OCI-M2 (cell line): ENCODE data around the gene SPEM3.
"Not testable (repeated sequence)": the region's sequence is repeated elsewhere in the genome, so short reads cannot be mapped to it uniquely, and the experiment has no call there.

Source experiments
- DNase-seq: peaks from one replicate; lab custom pipeline; 2025; ENCODE audit not compliant: unreplicated experiment; lab: John Stamatoyannopoulos, UW

SPEM3 gene

DNA sequence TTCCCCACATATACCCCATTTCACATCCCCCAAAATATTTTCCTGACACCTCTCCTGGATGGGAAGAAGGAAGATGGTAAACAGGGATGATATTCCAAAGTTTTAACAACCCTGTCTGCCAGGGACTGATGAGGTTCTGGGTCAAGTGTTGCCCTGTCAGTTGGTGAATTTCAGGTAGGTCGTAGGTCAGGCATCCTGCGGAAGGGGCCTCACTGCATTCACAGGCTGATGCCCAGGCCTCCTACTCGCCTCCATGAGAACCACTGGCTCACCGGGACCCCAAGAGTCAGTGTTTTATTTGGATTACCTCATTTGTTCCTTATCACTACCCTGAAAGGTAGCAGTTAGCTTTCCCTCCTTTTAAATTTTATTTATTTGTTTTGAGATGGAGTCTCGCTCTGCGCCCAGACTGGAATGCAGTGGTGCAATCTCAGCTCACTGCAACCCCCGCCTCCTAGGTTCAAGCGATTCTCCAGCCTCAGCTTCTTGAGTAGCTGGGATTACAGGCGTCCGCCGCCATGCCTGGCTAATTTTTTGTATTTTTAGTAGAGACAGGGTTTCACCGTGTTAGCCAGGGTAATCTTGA, 40.2 kb downstream of the SPEM3 start:
- DNase-seq = no peak

DNA sequence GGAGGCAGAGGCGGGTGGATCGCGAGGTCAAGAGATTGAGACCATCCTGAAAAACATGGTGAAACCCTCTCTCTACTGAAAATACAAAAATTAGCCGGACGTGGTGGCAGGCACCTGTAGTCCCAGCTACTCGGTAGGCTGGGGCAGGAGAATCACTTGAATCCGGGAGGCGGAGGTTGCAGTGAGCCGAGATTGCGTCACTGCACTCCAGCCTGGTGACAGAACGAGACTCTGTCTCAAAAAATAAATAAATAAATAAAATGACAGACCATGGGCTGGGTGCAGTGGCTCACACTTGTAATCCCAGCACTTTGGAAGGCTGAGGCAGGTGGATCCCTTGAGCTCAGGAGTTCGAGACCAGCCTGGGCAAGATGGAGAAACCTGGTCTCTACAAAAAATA, 41.2 kb downstream of the SPEM3 start:
- DNase-seq = not testable (repeated sequence)

DNA sequence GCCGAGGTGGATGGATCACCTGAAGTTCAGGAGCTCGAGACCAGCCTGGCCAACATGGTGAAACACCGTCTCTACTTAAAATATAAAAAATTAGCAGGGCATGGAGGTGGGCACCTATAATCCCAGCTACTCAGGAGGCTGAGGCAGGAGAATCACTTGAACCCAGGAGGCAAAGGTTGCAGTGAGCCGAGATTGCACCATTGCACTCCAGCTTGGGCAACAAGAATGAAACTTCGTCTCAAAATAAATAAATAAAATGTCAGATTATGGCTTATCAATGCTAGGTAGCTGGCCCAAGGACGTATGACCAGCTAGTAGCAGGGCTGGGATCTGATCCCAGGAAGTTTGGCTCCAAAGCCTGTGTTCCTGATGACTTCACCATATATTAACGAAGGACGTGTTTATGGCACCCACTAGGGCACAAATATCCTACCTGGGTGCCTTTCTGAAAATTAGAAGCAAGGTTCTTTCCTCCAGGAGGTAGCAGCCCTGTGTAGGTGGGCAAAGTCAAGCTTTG, 41.9 kb downstream of the SPEM3 start:
- not testable (repeated sequence) for DNase-seq

DNA sequence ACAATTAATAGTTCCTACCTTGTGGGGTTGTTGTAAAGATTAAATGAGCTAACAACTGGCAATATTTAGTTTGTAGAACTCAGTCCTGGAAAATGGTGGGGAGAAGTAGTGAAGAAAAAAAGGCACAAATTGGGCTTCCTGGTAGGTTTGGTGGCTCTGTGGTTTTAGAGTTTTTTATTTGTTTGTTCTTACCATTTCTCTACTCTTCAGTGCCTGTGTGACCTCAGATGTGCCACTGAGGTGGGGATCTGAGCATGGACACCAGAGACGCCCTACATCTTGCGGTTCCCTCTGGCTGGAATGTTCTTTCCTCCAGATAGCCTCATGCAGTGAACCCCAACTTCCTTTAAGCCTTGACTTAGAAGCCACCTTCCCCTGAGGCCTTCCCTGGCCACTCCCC, 43.1 kb downstream of the SPEM3 start:
- DNase-seq = no peak

DNA sequence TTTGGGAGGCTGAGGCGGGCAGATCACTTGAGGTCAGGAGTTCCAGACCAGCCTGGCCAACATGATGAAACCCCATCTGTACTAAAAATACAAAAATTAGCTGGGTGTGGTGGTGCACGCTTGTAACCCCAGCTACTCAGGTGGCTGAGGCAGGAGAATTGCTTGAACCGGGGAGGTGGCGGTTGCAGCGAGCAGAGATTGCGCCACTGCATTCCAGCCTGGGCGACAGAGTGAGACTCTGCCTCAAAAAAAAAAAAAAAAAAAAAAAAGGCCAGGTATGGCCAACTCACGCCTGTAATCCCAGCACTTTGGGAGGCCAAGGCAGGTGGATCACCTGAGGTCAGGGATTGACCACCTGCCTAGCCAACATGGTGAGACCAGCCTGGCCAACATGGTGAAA, 46.1 kb downstream of the SPEM3 start:
- DNase-seq = not testable (repeated sequence)

DNA sequence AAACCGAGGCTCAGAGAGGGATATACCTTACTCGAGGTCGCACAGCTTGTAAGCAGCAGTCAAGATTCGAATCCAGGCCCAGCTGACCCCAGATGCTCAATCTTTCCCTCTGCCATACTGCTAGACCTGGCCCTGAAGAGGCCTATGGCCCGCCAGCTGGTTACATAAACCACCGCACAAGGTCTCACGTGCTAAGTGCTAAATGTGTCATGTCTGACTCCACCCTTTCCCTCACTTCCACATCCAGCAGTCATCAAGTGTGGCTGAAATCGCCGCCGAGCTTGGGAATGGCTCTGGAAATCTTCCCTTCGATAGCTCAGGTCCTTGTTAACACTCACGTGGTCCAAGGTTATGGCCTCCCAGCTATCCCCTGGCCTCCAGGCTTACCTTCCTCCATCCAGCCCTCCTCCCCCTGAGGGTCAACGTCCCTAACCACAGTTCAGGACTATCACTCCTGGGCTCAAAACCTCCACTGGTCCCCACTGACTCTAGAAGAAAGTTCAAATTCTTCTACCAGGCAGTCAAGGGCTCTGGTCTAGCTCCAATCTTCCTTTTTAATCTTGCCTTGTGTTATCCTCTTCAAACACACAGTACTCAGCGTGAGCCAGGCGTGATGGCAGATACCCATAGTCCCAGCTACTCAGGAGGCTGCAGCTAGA, 47.2 kb downstream of the SPEM3 start:
- DNase-seq = peak; percentile 62

DNA sequence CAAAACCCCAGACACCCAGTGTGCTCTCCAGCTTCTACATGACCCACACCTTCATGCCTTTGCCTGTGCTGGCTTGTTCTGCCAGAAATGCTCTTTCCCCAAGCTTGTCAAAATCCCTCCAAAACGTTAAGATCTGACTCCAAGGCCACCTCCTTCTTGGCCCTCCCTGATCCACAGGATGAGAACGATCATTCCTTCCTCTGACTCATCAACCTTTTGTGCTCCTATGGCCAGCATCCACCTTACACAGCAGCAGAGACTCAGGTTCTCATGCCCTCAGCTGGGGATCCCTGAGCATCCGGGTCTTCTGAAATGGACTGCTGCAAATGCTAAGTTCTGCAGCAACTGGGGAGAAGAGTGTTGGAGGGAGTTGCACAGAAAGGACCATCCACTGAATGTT, 47.8 kb downstream of the SPEM3 start:
- DNase-seq = no peak

DNA sequence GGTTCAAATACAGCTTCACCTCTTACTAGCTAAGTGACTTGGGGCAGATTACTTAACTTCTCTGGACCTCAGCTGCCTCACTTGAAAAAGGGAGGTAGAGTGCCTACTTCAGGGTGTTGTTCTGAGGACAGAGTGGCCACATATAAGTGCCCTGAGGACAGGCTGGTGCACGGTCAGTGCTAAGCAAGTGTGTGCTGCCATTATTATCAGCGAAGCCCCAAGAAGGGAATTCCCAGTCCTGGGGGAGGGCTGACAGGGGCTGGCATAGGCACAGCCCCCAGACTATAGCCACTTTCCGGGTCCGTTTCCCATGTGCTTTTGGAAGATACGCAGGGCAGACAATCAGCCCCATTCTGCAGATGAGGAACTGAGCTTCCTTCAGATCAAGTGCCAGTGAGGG, 48.3 kb downstream of the SPEM3 start:
- DNase-seq = no peak

DNA sequence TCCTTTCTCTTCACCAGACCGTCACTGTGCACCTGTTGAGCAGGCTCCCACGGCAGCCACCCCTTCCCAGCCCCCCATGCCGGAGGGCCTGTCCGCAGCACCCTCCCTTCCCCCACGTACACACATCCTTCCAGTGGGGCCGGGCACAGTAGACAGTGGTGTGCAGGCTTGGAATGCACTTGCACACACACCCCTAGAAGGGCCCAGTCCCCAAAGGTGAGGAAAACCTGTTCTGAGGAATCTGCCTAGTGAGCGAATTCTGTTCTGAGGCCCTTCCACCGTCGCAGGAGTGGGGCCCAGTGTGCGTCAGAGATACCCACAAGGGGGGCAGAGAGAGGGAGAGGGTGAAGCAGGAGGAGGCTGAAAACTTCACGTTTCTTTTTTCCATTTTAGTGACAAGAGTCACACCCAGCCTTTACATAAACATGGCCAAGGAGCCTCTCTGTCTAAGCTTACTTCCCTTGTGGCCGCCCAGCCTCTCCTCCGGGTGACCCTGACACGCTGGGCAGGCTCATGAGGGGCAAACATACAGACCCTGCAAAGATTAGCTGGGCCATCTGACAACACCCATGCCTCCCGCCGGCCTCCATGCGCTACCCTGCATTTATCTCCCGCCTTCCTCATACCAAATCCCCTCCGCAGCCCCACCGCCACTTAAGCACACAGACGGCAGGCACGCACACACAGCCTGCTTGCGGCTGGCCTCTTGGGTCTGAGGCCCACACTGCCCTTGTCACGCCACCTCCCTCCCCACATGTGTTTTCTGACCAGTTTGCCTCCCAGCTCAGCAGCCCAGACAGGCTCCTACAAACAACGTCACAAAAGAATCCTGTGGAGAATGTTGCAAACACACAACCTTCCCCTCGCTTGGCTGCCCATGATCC, 49.0 kb downstream of the SPEM3 start:
- no peak for DNase-seq

DNA sequence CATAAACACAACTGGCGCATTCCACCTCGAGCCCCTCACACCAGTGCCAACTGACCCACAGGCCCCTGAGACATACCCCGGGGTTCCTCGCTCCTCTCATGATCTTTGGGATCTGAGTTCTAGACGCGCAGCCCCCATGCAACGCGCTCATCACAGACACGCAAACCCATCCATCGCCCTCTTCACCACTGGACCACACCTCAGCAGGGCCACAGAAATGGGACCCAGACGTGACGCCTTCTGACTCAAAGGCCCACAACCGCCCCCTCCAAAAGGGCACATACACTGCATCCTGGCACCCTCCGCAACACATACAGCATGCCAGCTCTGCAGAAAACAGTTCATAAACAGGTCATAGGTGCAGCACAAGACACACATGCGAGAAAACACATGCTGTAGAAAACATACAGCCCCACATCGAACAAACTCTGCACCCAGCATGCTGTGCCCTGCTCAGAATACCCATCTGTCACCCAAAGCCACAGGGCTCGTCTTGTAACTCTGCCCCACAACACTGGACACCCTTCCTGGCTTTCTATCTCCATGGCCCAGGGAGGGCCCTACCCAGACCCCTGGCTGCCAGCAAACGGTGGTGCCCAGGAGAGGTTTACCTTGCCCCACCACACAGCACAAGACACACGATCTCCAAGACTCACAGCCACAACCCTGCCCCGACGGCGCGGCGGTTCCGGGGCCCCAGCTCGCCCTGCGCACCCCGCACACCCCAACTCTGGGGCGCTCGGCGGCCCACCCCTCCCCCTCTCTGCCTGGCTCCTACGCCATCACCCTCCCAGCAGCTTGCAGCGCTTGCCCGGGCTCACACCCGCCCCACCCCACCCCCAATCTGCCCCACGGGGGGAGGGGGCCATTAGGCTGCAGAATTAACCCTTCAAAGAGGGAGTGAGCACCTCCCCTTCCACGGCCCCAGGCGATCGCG, 49.9 kb downstream of the SPEM3 start:
- DNase-seq = no peak

DNA sequence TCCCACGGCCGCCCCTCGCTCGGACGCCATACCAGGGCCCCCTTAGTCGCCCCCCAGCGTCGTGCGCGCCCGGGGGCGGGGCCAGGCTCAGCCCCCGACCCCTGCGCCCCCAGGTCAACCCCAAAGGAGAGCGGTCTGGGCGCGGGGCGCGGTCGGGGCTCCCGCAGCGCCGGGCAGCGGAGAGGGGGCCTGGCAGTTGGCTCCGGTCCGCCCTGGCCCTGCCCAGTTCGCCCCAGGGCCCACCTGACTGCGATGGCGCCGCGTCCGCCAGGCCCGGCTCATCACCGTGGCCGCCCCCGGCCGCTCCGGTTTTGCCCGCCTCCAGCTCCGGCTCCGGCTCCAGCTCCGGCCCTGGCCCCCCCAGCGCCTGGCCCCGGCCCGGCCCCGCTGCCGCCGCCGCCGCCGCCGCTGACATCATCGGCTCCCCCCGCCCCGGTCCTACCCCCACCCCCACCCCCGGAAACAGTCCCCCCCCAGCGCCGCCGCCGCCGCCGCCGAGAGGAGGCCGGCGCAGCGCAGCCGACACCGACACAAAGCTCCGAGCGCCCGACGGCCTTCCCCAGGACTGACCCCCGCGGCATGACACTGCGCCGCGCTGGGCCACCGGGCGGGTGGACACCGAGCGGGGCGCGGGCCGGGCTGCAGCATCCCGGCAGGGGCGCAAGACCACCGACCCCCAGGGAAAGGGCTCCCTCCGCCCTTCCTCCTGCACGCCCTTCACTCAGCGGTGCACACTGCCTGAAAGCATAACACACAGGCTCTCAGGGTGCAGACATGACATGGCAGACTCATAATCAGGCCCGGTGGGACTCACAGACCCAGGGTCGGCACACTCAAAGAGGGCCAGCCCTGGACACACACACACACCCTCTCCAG, 50.8 kb downstream of the SPEM3 start, which contains the start of gene ZBTB4:
Gene ZBTB4 (minus strand): TSS at position 419 of the 876 bp plus-strand sequence. CDS start 12,830 bp downstream, outside the sequence.
- no peak for DNase-seq

DNA sequence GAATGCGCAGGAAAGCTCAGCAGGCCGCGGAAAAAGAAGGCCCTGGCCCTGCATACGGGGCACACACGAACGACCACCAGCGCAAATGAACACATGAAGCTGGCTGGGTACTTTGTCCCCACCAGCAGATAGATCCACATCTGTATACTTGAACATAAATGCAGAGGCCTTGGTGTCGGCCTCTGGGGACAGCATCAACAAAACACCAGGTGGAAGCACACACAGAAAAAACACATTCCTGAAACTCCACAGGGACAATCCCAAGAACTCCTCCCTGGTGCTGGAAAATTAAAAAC, 51.4 kb downstream of the SPEM3 start:
- DNase-seq = no peak

DNA sequence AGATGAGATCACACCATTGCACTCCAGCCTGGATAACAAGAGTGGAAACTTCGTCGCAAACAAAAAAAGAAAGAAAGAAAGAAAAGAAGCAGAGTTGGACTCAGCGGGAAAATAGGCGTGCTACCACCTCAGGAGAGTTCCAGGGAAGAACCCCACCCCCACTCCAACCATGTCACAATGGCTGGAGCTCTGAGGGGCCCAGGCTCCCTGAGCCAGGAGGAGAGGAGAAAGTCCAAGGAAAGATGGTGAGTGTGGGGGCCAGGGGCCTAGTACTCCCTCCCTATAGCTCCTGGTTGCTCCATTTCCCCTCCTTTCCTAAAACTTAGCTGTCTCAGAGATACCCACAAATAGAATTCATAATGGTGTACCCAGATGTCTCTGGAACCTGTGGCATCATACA, 52.6 kb downstream of the SPEM3 start, which contains the start of gene SLC35G6:
Gene SLC35G6 (plus strand): TSS at position 172 of the 400 bp plus-strand sequence. CDS start 71 bp downstream, at position 243.
- not testable (repeated sequence) for DNase-seq

DNA sequence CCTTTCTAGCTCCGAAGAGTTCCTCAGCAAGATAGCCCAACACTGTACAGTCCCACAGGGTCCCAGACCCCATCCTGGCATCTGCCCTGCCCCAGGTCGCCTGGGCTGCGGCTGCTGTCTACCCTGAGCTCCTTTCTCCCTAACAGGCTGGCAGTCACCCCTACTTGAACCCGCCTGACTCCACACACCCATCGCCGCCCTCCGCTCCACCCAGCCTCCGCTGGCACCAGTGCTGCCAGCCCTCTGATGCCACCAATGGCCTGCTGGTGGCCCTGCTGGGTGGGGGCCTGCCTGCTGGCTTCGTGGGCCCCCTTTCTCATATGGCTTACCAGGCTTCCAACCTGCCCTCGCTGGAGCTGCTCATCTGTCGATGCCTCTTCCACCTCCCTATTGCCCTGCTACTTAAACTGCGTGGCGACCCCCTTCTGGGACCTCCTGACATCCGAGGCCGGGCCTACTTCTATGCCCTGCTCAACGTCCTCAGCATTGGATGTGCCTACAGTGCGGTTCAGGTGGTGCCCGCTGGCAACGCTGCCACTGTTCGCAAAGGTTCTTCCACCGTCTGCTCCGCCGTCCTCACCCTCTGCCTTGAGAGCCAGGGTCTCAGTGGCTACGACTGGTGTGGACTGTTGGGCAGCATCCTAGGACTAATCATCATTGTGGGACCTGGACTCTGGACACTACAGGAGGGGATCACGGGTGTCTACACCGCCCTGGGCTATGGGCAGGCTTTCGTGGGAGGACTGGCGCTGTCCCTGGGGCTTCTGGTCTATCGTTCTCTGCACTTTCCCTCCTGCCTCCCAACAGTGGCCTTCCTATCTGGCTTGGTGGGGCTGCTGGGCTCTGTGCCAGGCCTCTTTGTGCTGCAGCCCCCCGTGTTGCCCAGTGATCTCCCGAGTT, 53.4 kb downstream of the SPEM3 start:
- not testable (repeated sequence) for DNase-seq
